Stimulated activated CD8-positive, alpha-beta memory T cell treated with anti-CD3 and anti-CD28 coated beads, Interleukin-7, amount 100 ng/mL, for 24 hours (primary cell): ENCODE data around the gene ITPR2.
"Not testable (repeated sequence)": the region's sequence is repeated elsewhere in the genome, so short reads cannot be mapped to it uniquely, and the experiment has no call there.

Experiments
- DNase-seq: peaks from one replicate; pipeline ENCODE4 v3.0.0-alpha.2; 2020; ENCODE audit warnings: low read depth

ITPR2 gene

GRCh38 chr12:26451763-26452162 lies 381.2 kb downstream of the ITPR2 start:
- no peak for DNase-seq

DNA sequence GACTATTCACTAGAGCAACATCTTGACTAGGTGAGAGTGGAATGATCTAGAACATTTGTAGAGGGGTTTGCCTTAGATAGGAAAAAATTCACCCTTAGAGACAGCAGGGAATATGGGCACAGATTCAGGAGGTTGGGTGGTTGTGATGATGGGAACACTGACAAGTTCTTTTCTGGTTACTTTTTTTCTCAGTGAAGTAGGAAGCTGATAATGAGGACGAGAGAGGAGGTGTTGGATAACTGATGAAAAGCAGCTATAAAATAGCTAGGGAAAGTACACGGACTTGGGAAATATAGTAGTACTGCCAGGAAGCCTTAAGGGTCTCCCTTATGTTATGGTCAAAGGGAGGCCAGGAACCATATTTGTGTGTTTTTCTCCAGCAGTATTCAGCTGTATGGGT lies 387.1 kb downstream of the ITPR2 start:
- no peak for DNase-seq

GRCh38 chr12:26443309-26443708 lies 389.7 kb downstream of the ITPR2 start:
- no peak for DNase-seq

DNA sequence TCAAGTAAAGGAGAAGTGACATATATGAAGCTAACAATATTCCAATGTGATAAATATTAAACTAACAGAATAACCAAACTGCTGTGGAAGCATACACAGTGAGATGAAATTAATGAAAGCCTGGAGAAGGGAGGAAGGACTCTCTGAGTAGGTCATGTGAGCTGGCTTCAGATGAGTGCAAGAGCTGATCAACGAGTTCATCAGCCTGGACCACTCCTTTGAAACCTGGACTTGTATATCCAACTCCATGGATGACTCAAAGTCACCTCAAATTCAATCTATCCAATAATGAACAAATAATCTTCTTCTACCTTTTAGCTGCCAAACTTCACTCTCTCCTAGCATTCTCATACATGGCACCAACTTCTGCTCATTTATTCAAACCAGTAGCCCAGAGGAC lies 391.6 kb downstream of the ITPR2 start:
- no peak for DNase-seq

DNA sequence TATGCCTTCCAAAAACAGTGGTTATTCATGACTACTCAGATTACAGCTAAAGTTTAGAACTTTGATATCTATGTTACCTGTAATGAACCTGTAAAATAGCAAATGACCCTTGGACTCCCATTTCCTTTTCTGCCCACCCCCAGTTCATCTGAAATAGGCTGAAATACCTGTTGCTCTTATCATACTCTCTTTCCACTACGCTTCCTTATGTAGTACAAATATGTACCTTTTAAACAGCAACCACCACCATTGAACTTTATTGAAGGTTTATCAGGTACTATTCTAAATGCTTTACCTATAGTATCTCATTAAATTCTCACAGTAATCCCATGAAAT lies 398.0 kb downstream of the ITPR2 start:
- DNase-seq: no peak

DNA sequence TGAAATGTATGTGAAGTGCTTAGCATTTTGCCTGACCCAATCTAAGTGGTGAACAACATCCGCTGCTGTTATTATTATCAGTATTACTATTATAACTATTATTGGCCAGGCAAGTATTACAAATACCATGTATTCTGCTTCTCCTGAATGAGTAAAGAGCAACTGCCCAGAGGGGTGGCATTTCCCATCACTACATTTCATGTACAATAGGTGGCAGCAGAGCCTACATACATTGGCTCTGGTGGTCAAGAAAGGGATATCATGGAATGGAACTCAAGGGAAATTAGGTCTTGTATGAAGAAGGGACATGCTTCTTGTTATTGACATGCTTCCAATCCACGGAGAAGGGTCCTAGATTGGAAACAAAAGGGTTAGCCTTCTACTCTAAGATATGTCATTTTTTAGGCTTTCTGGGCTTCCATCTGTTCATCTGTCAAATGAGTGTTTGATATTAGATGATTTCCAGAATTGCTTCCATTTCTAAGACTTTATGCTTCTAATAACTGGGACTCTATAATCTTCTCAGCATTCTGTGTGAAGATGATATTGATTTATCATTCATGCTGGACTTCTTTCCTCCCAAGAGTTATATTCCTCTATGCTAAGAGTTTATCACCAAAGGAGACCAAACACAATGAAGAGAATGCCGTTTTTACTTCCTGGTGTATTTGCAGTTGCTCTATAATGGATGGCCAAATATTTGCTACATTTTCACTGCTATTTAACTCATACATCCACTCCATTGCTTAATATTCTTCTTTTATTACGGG lies 398.5 kb downstream of the ITPR2 start:
- no peak for DNase-seq

GRCh38 chr12:26433701-26434100 lies 399.3 kb downstream of the ITPR2 start:
- DNase-seq: not testable (repeated sequence)

DNA sequence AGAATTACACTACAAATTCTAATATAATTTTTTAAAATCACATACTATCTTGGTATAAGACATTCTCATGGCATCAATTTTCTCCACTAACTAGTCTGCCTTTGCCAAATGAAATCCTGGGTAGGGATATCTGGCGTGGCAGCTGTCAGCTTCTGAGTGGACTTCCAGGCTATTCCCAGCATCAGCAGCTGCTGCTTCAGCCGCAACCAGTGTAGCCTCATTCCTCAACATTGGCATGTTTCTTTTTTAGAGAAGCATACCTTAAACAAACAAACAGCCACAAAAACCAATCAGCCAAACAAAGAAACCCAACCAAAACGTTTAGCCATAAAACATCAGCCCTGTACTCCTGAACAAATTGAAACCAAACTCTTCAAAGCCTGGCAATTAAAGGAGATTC lies 401.8 kb downstream of the ITPR2 start:
- DNase-seq: no peak

GRCh38 chr12:26430596-26430995 lies 402.4 kb downstream of the ITPR2 start:
- DNase-seq: not testable (repeated sequence)

GRCh38 chr12:26429070-26429691 lies 403.8 kb downstream of the ITPR2 start:
- no peak for DNase-seq

- no peak for DNase-seq
Observed at GRCh38 chr12:26428420-26428819, 404.6 kb downstream of the ITPR2 start.

- DNase-seq: no peak
Observed at GRCh38 chr12:26426652-26427051, 406.3 kb downstream of the ITPR2 start.

- DNase-seq: no peak
Observed at GRCh38 chr12:26425587-26426260, 407.3 kb downstream of the ITPR2 start.

- no peak for DNase-seq
Observed at GRCh38 chr12:26422839-26423398, 410.1 kb downstream of the ITPR2 start.

- DNase-seq: no peak
Observed at GRCh38 chr12:26416550-26416949, 416.4 kb downstream of the ITPR2 start.

- DNase-seq: no peak
Observed at GRCh38 chr12:26410689-26411088, 422.3 kb downstream of the ITPR2 start.

GRCh38 chr12:26406813-26407212 lies 426.2 kb downstream of the ITPR2 start:
- no peak for DNase-seq

DNA sequence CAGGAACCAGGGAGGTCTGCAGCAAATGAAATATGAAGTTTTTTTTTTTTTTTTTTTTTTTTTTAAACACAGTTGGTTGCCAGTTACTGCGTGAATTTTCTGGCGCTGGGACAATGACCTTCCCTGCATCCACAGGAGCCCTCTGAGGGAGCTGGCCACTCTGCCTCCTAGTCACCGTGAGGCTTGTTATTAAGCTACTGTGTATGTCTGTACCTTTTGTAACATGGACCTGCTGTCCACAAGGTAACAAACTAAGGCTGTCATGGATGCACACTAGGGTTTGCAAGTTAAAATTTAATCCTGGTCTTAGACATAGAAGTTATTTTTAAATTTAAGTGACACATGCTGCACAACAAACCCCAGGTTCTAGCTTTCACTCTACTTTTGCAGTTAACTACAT lies 426.6 kb downstream of the ITPR2 start:
- no peak for DNase-seq

DNA sequence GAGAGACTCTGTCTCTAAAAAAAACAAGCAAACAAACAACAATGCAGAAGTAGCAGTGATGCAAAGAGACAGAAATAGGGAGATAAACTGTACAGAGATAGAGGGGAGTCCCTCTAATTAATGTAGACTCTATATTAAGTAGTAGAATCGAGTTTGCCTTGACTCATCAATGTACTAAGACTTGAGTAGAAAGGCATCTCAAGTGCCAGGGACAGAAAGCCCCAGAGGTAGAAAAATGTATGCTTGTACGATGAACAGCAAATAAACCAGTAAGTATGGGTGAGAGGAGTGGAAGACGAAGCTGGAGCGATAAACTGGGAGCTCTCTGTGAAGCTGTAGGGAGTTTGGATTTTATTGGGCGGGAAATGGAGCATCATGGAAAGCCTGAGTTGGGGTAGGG lies 429.4 kb downstream of the ITPR2 start:
- no peak for DNase-seq

DNA sequence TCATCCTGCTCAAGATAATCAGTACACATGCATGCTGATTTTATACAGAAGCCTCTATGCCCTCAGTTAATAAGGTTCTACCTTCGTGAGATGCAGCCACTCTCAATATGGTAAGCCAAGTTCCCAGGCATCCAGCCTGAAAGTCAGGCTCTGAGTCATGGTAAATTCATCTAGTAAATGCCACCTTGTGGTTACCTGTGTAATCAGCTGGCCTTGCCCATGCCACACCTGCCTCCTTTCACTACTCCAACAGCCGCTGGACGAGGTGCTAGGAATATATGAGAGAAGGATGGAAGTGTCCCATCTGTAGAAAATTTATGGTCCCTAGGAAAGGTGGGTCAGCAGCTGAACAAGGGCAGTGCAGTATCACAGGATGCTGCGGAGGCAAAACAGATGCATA lies 430.3 kb downstream of the ITPR2 start:
- DNase-seq: no peak

GRCh38 chr12:26401874-26402273 lies 431.1 kb downstream of the ITPR2 start:
- no peak for DNase-seq

DNA sequence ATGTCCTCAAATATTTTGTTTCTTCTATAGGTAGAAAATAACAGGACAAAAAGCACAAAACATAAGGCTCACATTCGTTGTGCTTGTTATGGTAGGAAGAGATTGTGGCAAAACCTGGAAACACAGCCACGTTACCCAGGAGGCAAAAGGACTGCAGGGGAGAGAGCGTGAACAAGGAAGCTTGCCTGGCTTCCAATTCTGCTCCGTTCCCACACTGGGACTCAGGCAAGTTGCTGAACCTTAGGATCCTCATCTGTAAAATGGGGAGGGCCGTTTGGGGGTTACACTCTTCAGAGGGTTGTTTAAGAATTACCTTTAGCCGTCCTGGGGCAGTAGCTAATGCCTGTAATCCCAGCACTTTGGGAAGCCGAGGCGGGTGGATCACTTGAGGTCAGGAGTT lies 432.4 kb downstream of the ITPR2 start:
- DNase-seq: no peak

DNA sequence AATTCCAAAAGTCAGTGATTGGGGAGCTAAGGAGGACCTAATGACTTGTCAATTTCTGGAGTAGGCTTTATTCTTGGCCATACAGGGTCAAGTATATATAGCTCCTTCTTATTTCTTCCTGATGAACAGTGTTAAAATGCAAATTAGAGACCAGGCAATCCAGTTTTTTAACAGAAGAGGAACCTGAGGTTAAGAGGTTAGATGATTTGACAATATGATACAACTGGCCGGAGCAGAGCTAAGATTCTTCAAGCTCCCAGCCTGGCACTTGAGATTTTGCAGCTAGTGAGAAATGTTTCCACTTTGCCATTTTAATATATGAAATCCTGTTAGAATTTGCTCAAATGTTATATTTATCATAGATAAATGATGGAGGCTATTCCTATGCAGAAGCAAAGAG lies 433.6 kb downstream of the ITPR2 start:
- DNase-seq: no peak
